Neutrophil (primary cell): ENCODE results near the gene EYA2.

Experiments
- H3K27ac ChIP-seq: fragments of 200-600 bp; sonication (generic); 2 replicates; pipeline ENCODE4 v1.5.1; 2016; ENCODE audit warnings: mild to moderate bottlenecking, moderate library complexity
- H3K27me3 ChIP-seq: fragments of 200-600 bp; sonication (generic); 2 replicates; pipeline ENCODE4 v1.6.0; 2016; ENCODE audit warnings: mild to moderate bottlenecking
- H3K36me3 ChIP-seq: fragments of 200-600 bp; sonication (generic); 2 replicates; pipeline ENCODE4 v1.5.1; 2017
- H3K4me1 ChIP-seq, 2 experiments: fragments of 200-600 bp in 1 of 2; sonication (generic) in 1 of 2; 1 replicate in 1 of 2; 2 replicates in 1 of 2; pipeline versions ENCODE4 v1.5.1 to v1.6.1; 2013 to 2016; ENCODE audit warnings: low read depth in 1 of 2, low read length in 1 of 2, mild to moderate bottlenecking in 1 of 2, moderate library complexity in 1 of 2; ENCODE audit not compliant: control insufficient read depth in 1 of 2, insufficient read depth in 1 of 2
- H3K4me3 ChIP-seq, 2 experiments: fragments of 200-600 bp in 1 of 2; sonication (generic) in 1 of 2; 1 replicate in 1 of 2; 2 replicates in 1 of 2; pipeline ENCODE4 v1.5.1; 2013 to 2016; ENCODE audit warnings: low read depth in 1 of 2, low read length in 1 of 2, mild to moderate bottlenecking in 1 of 2, moderate library complexity in 1 of 2
- H3K9me3 ChIP-seq: fragments of 200-600 bp; sonication (generic); 2 replicates; pipeline ENCODE4 v1.5.1; 2016
- CTCF ChIP-seq: fragments of 200-600 bp; sonication (generic); IDR thresholded peaks from 2 replicates; pipeline ENCODE4 v1.5.1; 2016; ENCODE audit warnings: antibody characterized with exemption

EYA2 gene

GRCh38 chr20:47122560-47122959, 227.9 kb downstream of the EYA2 start:
- peaks cover 9 to 29% of the 10 kb centered on the region in 2 experiments for H3K4me1 ChIP-seq
- H3K4me3 ChIP-seq: no peak overlapping the region
- H3K27ac ChIP-seq: no peak overlapping the region
- no peaks in the 10 kb centered on the region for H3K36me3 ChIP-seq
- no peaks in the 10 kb centered on the region for H3K9me3 ChIP-seq
- H3K27me3 ChIP-seq: peaks cover 38% of the 10 kb centered on the region
- no peak for TF ChIP-seq CTCF

DNA sequence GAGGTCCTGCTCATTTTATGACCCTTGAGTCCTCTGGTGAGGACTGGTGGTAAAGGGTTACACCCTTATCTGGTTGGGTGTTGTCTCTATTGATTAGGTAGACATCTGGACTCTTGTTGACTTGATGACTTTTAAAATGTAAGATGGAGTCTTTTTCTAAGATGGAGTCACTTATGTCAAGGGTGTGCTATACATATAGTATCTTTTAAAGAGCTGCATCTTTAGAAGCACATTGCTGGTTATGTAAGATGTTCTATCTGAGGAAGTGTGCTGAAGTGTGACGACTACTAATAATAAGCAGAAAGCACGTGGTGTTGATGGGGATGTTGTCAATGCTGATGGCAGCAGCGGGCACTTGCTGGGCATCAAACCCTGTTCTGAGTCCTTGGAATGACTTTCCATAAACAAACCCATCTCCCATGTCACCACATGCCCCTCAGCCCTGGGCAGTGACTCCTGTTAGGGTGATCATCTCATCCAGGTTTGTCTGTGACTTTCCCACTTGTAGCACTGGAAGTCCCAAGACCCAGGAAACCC, 229.6 kb downstream of the EYA2 start:
- Histone ChIP-seq H3K9me3 (no peaks in the 10 kb centered on the region), H3K4me1 (peaks cover 9 to 29% of the 10 kb centered on the region in 2 experiments), H3K27me3 (peaks cover 38% of the 10 kb centered on the region), H3K36me3 (no peaks in the 10 kb centered on the region), H3K4me3 (no peak overlapping the region), H3K27ac (peak overlapping the region; percentile 90)
- no peak for TF ChIP-seq CTCF

- no peak for TF ChIP-seq CTCF
- Histone ChIP-seq H3K27ac (peak overlapping the region; percentile 90), H3K36me3 (no peaks in the 10 kb centered on the region), H3K27me3 (peaks cover 35% of the 10 kb centered on the region), H3K4me1 (peaks cover 9 to 29% of the 10 kb centered on the region in 2 experiments), H3K4me3 (no peak overlapping the region), H3K9me3 (no peaks in the 10 kb centered on the region)
Measured at GRCh38 chr20:47125508-47125757, 230.8 kb downstream of the EYA2 start.

GRCh38 chr20:47125758-47126591, 231.3 kb downstream of the EYA2 start:
- Histone ChIP-seq H3K4me3 (no peak overlapping the region), H3K27ac (peak overlapping the region; percentile 90), H3K4me1 (peaks cover 9 to 29% of the 10 kb centered on the region in 2 experiments), H3K9me3 (no peaks in the 10 kb centered on the region), H3K27me3 (peaks cover 32% of the 10 kb centered on the region), H3K36me3 (no peaks in the 10 kb centered on the region)
- no peak for TF ChIP-seq CTCF

DNA sequence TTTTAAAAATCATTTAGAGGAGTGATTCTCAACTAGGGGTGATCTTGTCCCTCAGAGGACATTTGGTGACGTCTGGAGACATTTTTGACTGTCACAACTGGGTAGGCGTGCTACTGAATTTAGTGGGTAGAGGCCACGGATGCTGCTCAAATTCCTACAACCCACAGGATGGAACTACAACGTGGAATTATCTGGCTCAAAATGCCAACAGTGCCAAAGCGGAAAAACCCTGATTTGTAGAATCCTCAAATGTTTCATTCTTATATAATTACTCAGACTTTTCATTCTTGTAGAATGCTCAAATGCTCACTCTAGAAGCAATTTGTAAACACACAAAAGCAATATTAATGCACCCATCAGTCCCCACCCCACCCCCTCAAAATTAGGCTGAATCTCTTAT, 232.1 kb downstream of the EYA2 start:
- H3K4me1 ChIP-seq: peaks cover 9 to 29% of the 10 kb centered on the region in 2 experiments
- no peak for TF ChIP-seq CTCF
- peak overlapping the region; percentile 90 for H3K27ac ChIP-seq
- peaks cover 27% of the 10 kb centered on the region for H3K27me3 ChIP-seq
- H3K9me3 ChIP-seq: no peaks in the 10 kb centered on the region
- H3K4me3 ChIP-seq: no peak overlapping the region
- no peaks in the 10 kb centered on the region for H3K36me3 ChIP-seq
